H9 (cell line): ENCODE results near the gene STMN3. TPM values are rescaled to one million over a fixed set of nuclear protein-coding genes. Genes with fewer than 3 reads are reported as not detected.

Source experiments
- DNase-seq: peaks from one replicate; pipeline ENCODE4 v3.0.0-alpha.2; 2017
- H2AFZ ChIP-seq: one replicate; pipeline ENCODE4 v1.6.1; 2013; ENCODE audit warnings: mild to moderate bottlenecking, low read length, control low read depth, moderate library complexity
- H2AK5ac ChIP-seq: 2 replicates; pipeline ENCODE4 v1.6.1; 2013; ENCODE audit warnings: low read length, control low read depth, mixed read lengths; ENCODE audit not compliant: insufficient read length
- H2BK120ac ChIP-seq: one replicate; pipeline ENCODE4 v1.6.1; 2013; ENCODE audit warnings: low read depth, mild to moderate bottlenecking, low read length, control low read depth, inconsistent platforms; ENCODE audit not compliant: poor library complexity, severe bottlenecking
- H2BK12ac ChIP-seq: 2 replicates; pipeline ENCODE4 v1.6.1; 2013; ENCODE audit warnings: low read length, control low read depth, mixed read lengths, low read depth; ENCODE audit not compliant: insufficient read length
- H2BK15ac ChIP-seq: 2 replicates; pipeline ENCODE4 v1.6.1; 2013; ENCODE audit warnings: low read depth, low read length, control low read depth
- H2BK20ac ChIP-seq: one replicate; pipeline ENCODE4 v1.6.1; 2013; ENCODE audit warnings: low read depth, mild to moderate bottlenecking, low read length, control low read depth, inconsistent platforms; ENCODE audit not compliant: poor library complexity, severe bottlenecking
- H2BK5ac ChIP-seq: 2 replicates; pipeline ENCODE4 v1.6.1; 2013; ENCODE audit warnings: low read length, control low read depth, mixed read lengths; ENCODE audit not compliant: insufficient read length
- H3K14ac ChIP-seq: 2 replicates; pipeline ENCODE4 v1.6.1; 2013; ENCODE audit warnings: low read length, control low read depth; ENCODE audit not compliant: insufficient read depth
- H3K18ac ChIP-seq: 2 replicates; pipeline ENCODE4 v1.6.1; 2013; ENCODE audit warnings: low read depth, mild to moderate bottlenecking, mixed read lengths, low read length, control low read depth; ENCODE audit not compliant: insufficient read length
- H3K23ac ChIP-seq: 2 replicates; pipeline ENCODE4 v1.6.1; 2013; ENCODE audit warnings: low read length, control low read depth, mixed read lengths, low read depth; ENCODE audit not compliant: insufficient read length
- H3K23me2 ChIP-seq: 2 replicates; pipeline ENCODE4 v1.6.1; 2013; ENCODE audit warnings: low read depth, mild to moderate bottlenecking, mixed read lengths, low read length, control low read depth; ENCODE audit not compliant: insufficient read length, poor library complexity, severe bottlenecking
- H3K27ac ChIP-seq: 2 replicates; pipeline ENCODE4 v1.5.1; 2013; ENCODE audit warnings: low read length, control low read depth, mixed read lengths, low read depth; ENCODE audit not compliant: insufficient read length
- H3K27me3 ChIP-seq: 2 replicates; pipeline ENCODE4 v1.6.1; 2013; ENCODE audit warnings: low read length, control low read depth, inconsistent platforms; ENCODE audit not compliant: insufficient read depth
- H3K4ac ChIP-seq: 2 replicates; pipeline ENCODE4 v1.6.1; 2013; ENCODE audit warnings: low read depth, mild to moderate bottlenecking, control low read depth, inconsistent platforms, low read length, moderate library complexity
- H3K4me1 ChIP-seq: 2 replicates; pipeline ENCODE4 v1.6.1; 2013; ENCODE audit warnings: low read length, control low read depth, inconsistent platforms; ENCODE audit not compliant: insufficient read depth
- H3K4me2 ChIP-seq: 2 replicates; pipeline ENCODE4 v1.6.1; 2013; ENCODE audit warnings: low read length, control low read depth, mixed read lengths; ENCODE audit not compliant: insufficient read length, insufficient read depth
- H3K56ac ChIP-seq: 2 replicates; pipeline ENCODE4 v1.6.1; 2013; ENCODE audit warnings: low read depth, mild to moderate bottlenecking, mixed read lengths, low read length, control low read depth; ENCODE audit not compliant: insufficient read length
- H3K79me1 ChIP-seq: 2 replicates; pipeline ENCODE4 v1.6.1; 2013; ENCODE audit warnings: low read depth, mild to moderate bottlenecking, moderate library complexity, low read length, control low read depth, inconsistent platforms; ENCODE audit not compliant: insufficient read depth, poor library complexity, severe bottlenecking
- H3K79me2 ChIP-seq: 2 replicates; pipeline ENCODE4 v1.6.1; 2013; ENCODE audit warnings: low read length, control low read depth, inconsistent platforms; ENCODE audit not compliant: insufficient read depth
- H3K9ac ChIP-seq: 2 replicates; pipeline ENCODE4 v1.6.1; 2013; ENCODE audit warnings: low read length, control low read depth, mixed read lengths; ENCODE audit not compliant: insufficient read length; ENCODE audit errors: extremely low read depth
- H3K9me3 ChIP-seq: one replicate; pipeline ENCODE4 v1.6.1; 2013; ENCODE audit warnings: low read depth, low read length, inconsistent platforms; ENCODE audit not compliant: control insufficient read depth
- H3T11ph ChIP-seq: one replicate; pipeline ENCODE4 v1.6.1; 2013; ENCODE audit warnings: mild to moderate bottlenecking, low read length, control low read depth, inconsistent platforms
- H4K20me1 ChIP-seq: one replicate; pipeline ENCODE4 v1.6.1; 2013; ENCODE audit not compliant: control insufficient read depth, insufficient read length, insufficient read depth
- H4K5ac ChIP-seq: 2 replicates; pipeline ENCODE4 v1.6.1; 2013; ENCODE audit warnings: low read depth, mild to moderate bottlenecking, mixed read lengths, low read length, control low read depth; ENCODE audit not compliant: insufficient read length
- H4K8ac ChIP-seq: replicated peaks from 2 replicates; pipeline ENCODE4 v1.6.1; 2013; ENCODE audit warnings: low read length, control low read depth, mixed read lengths, low read depth; ENCODE audit not compliant: insufficient read length
- H4K91ac ChIP-seq: 2 replicates; pipeline ENCODE4 v1.6.1; 2013; ENCODE audit warnings: low read depth, mild to moderate bottlenecking, moderate library complexity, mixed read lengths, low read length, control low read depth; ENCODE audit not compliant: insufficient read length
- H3K27ac Mint-ChIP-seq, 3 experiments: 2 replicates in 2 of 3; 3 replicates in 1 of 3; pipeline ENCODE4 v1.8.0; 2020 to 2021; ENCODE audit warnings: mixed read lengths in 3 of 3, mild to moderate bottlenecking in 1 of 3, moderate library complexity in 1 of 3
- H3K27me3 Mint-ChIP-seq: 2 replicates; pipeline ENCODE4 v1.8.0; 2021; ENCODE audit warnings: low read depth, mild to moderate bottlenecking, moderate library complexity, mixed read lengths
- H3K36me3 Mint-ChIP-seq, 3 experiments: 2 replicates in 2 of 3; 3 replicates in 1 of 3; pipeline ENCODE4 v1.8.0; 2020 to 2021; ENCODE audit warnings: low read depth in 3 of 3, mixed read lengths in 3 of 3; ENCODE audit not compliant: insufficient read depth in 1 of 3
- H3K4me1 Mint-ChIP-seq, 2 experiments: 2 replicates each; pipeline ENCODE4 v1.8.0; 2020; ENCODE audit warnings: mixed read lengths in 2 of 2
- H3K4me3 Mint-ChIP-seq, 2 experiments: 2 replicates in 1 of 2; 3 replicates in 1 of 2; pipeline ENCODE4 v1.8.0; 2020 to 2021; ENCODE audit warnings: mild to moderate bottlenecking in 2 of 2, mixed read lengths in 2 of 2, moderate library complexity in 1 of 2
- H3K9me3 Mint-ChIP-seq, 2 experiments: 2 replicates in 1 of 2; 3 replicates in 1 of 2; pipeline ENCODE4 v1.8.0; 2020; ENCODE audit warnings: mild to moderate bottlenecking in 2 of 2, mixed read lengths in 2 of 2, moderate library complexity in 1 of 2
- WGBS: extraction: QIAGEN DNeasy Blood & Tissue Kit; methylation state at CpG from one replicate; pipeline ENCODE4 v1.1.7; 2013; ENCODE audit warnings: missing lambda C conversion rate, low lambda C conversion rate, mixed read lengths; ENCODE audit not compliant: insufficient read length; ENCODE audit errors: extremely low coverage; 5-methylcytosine and 5-hydroxymethylcytosine counted together
- total RNA-seq: library from RNA; stranded (reverse); gene quantifications from 2 replicates; pipeline ENCODE4 v1.2.1, GENCODE V29; 2021
- TF ChIP-seq, protein P1 (sequence below): fragments of 200-600 bp; sonication (generic); conservative IDR thresholded peaks from 3 replicates; pipeline ENCODE4 v1.8.0; 2021; ENCODE audit warnings: antibody characterized with exemption, mild to moderate bottlenecking

The STMN3 gene
- total RNA-seq, 1 experiment from 2014 or later = 54.0 TPM

DNA sequence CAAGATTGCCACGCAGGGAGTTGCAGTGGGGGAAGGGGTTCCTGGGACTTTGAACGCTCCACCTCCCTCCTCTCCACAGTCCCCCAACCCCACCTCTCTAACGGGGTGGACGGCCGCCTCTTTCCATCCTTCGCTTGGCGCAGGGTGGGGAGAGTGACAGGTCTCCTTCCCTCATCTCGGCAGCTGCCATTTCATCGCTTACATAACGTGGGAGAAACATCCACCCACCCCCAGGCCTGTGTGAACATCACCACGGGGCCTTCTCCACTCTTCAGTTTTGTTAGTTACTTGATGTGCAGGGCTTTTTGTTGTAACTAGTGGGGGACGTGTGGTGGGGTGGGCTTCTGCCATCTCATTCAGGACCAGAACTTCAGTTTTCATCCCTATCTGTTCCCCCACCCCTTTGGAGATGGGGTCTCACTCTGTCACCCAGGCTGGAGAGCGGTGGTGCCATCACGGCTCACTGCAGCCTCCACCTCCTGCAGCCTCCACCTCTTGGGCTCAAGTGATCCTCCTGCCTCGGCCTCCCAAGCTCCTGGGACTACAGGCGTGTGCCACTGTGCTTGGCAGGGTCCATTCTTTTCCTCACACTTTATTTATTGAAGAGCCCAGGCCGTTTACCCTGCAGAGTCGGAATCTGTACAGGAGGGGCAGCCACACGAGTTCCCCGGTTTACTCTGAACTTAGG, 22.6 kb upstream of the STMN3 start:
- Mint-ChIP-seq H3K4me3 (no peak overlapping the region), H3K9me3 (no peaks in the 10 kb centered on the region; a peak in 1 of 5 replicates), H3K4me1 (no peaks in the 10 kb centered on the region), H3K27me3 (no peaks in the 10 kb centered on the region), H3K36me3 (peaks cover 14 to 35% (median 34%) of the 10 kb centered on the region in 3 experiments; a peak in 6 of 7 replicates), H3K27ac (no peak overlapping the region)
- Histone ChIP-seq H2AFZ (no peak overlapping the region), H4K8ac (no peak overlapping the region), H3T11ph (no peak overlapping the region), H3K23ac (no peak overlapping the region), H2BK5ac (no peak overlapping the region), H4K91ac (no peak overlapping the region), H2BK120ac (no peak overlapping the region), H3K9ac (no peak overlapping the region), H3K23me2 (no peaks in the 10 kb centered on the region), H4K5ac (no peak overlapping the region), H2BK12ac (no peak overlapping the region), H3K4me2 (no peak overlapping the region), H3K4ac (no peak overlapping the region), H2BK20ac (no peak overlapping the region), H3K27me3 (no peaks in the 10 kb centered on the region), H3K79me2 (no peaks in the 10 kb centered on the region), H2BK15ac (no peak overlapping the region), H3K9me3 (no peaks in the 10 kb centered on the region), H3K56ac (no peak overlapping the region), H4K20me1 (no peaks in the 10 kb centered on the region), H2AK5ac (no peak overlapping the region), H3K18ac (no peak overlapping the region), H3K27ac (no peak overlapping the region), H3K14ac (no peak overlapping the region), H3K4me1 (no peaks in the 10 kb centered on the region), H3K79me1 (no peaks in the 10 kb centered on the region)
- no CpG with 5 or more reads among the region's 20 CpGs for WGBS
- TF ChIP-seq, protein P1, sequence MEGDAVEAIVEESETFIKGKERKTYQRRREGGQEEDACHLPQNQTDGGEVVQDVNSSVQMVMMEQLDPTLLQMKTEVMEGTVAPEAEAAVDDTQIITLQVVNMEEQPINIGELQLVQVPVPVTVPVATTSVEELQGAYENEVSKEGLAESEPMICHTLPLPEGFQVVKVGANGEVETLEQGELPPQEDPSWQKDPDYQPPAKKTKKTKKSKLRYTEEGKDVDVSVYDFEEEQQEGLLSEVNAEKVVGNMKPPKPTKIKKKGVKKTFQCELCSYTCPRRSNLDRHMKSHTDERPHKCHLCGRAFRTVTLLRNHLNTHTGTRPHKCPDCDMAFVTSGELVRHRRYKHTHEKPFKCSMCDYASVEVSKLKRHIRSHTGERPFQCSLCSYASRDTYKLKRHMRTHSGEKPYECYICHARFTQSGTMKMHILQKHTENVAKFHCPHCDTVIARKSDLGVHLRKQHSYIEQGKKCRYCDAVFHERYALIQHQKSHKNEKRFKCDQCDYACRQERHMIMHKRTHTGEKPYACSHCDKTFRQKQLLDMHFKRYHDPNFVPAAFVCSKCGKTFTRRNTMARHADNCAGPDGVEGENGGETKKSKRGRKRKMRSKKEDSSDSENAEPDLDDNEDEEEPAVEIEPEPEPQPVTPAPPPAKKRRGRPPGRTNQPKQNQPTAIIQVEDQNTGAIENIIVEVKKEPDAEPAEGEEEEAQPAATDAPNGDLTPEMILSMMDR = no peak
- DNase-seq = no peak
